HepG2 (cell line): ENCODE measurements around the gene LIME1. TPM values are rescaled to one million over a fixed set of nuclear protein-coding genes. Genes with fewer than 3 reads are reported as not detected.

Experiments
- ADNP ChIP-seq: sonication (generic); formaldehyde crosslinking; IDR thresholded peaks from 2 replicates; pipeline ENCODE4 v1.4.0; 2020; ENCODE audit warnings: missing genetic modification reagents
- ATAD3A ChIP-seq: sonication (generic); formaldehyde crosslinking; IDR thresholded peaks from 2 replicates; pipeline ENCODE4 v1.4.0; 2020; ENCODE audit warnings: missing genetic modification reagents
- CREB1 ChIP-seq, 2 experiments: fragments of 450-650 bp in 1 of 2; IDR thresholded peaks; 2 replicates each; pipeline ENCODE4 v1.6.1; 2016 to 2017; ENCODE audit warnings: control low read depth in 1 of 2, mild to moderate bottlenecking in 1 of 2, missing compliant biosample characterization in 1 of 2, missing genetic modification characterization in 1 of 2
- EP300 ChIP-seq, 3 experiments: sonication (generic) in 1 of 3; formaldehyde crosslinking in 1 of 3; IDR thresholded peaks; 2 replicates each; pipeline versions ENCODE4 v1.5.1 to v1.6.1; 2011 to 2020; ENCODE audit warnings: low read depth in 2 of 3, low read length in 2 of 3, borderline replicate concordance in 1 of 3, improper control_type of control experiment in 1 of 3, mild to moderate bottlenecking in 1 of 3, missing genetic modification reagents in 1 of 3, moderate library complexity in 1 of 3
- FIP1L1 ChIP-seq: fragments of 200-400 bp; formaldehyde crosslinking; IDR thresholded peaks from 2 replicates; pipeline ENCODE4 v1.6.1; 2018; ENCODE audit warnings: low read depth, mild to moderate bottlenecking, low read length, moderate library complexity, borderline replicate concordance; ENCODE audit not compliant: insufficient read depth
- FOXA3 ChIP-seq: IDR thresholded peaks from 2 replicates; pipeline ENCODE4 v1.6.1; 2016; ENCODE audit warnings: missing genetic modification reagents, missing compliant biosample characterization
- HCFC1 ChIP-seq: fragments of 150-350 bp; IDR thresholded peaks from 2 replicates; pipeline ENCODE4 v1.6.1; 2014; ENCODE audit warnings: low read depth, low read length
- HMGA1 ChIP-seq: sonication (generic); formaldehyde crosslinking; conservative IDR thresholded peaks from 2 replicates; pipeline ENCODE4 v1.4.0; 2020; ENCODE audit warnings: missing genetic modification reagents
- KDM4B ChIP-seq: sonication (generic); formaldehyde crosslinking; IDR thresholded peaks from 2 replicates; pipeline ENCODE4 v1.4.0; 2020; ENCODE audit warnings: missing genetic modification reagents
- KDM5A ChIP-seq: fragments of 200-600 bp; sonication (generic); IDR thresholded peaks from 2 replicates; pipeline ENCODE4 v1.7.0; 2018; ENCODE audit warnings: antibody characterized with exemption, mild to moderate bottlenecking, low read length, borderline replicate concordance
- MYNN ChIP-seq: sonication (generic); formaldehyde crosslinking; IDR thresholded peaks from 2 replicates; pipeline ENCODE4 v1.4.0; 2020; ENCODE audit warnings: mild to moderate bottlenecking, low read depth, missing genetic modification reagents
- NCOR1 ChIP-seq: fragments of 200-600 bp; sonication (generic); IDR thresholded peaks from 2 replicates; pipeline ENCODE4 v1.7.0; 2017; ENCODE audit warnings: antibody characterized with exemption, low read length, borderline replicate concordance
- NFKB2 ChIP-seq: sonication (generic); formaldehyde crosslinking; IDR thresholded peaks from 2 replicates; pipeline ENCODE4 v1.4.0; 2020; ENCODE audit warnings: missing genetic modification reagents, borderline replicate concordance
- ONECUT2 ChIP-seq: sonication (generic); formaldehyde crosslinking; IDR thresholded peaks from 2 replicates; pipeline ENCODE4 v1.4.0; 2020; ENCODE audit warnings: missing genetic modification reagents
- PHF5A ChIP-seq: IDR thresholded peaks from one replicate; pipeline ENCODE4 v1.6.1; 2018; ENCODE audit warnings: low read depth, missing genetic modification reagents; ENCODE audit not compliant: unreplicated experiment
- RBAK ChIP-seq: sonication (generic); formaldehyde crosslinking; IDR thresholded peaks from 2 replicates; pipeline ENCODE4 v1.5.1; 2020; ENCODE audit warnings: mild to moderate bottlenecking, missing genetic modification reagents
- REL ChIP-seq: sonication (generic); formaldehyde crosslinking; conservative IDR thresholded peaks from 2 replicates; pipeline ENCODE4 v1.8.0; 2022; ENCODE audit warnings: mild to moderate bottlenecking, missing genetic modification reagents, moderate library complexity
- SCMH1 ChIP-seq: sonication (generic); formaldehyde crosslinking; IDR thresholded peaks from 2 replicates; pipeline ENCODE4 v1.9.0; 2021; ENCODE audit warnings: missing genetic modification reagents, mild to moderate bottlenecking, borderline replicate concordance
- SRF ChIP-seq: IDR thresholded peaks from 2 replicates; pipeline ENCODE4 v1.6.1; 2011; ENCODE audit warnings: mild to moderate bottlenecking, low read depth, low read length, moderate library complexity
- STAG1 ChIP-seq: sonication (generic); formaldehyde crosslinking; IDR thresholded peaks from 2 replicates; pipeline ENCODE4 v1.4.0; 2020; ENCODE audit warnings: missing genetic modification reagents
- STAT5B ChIP-seq: sonication (generic); formaldehyde crosslinking; IDR thresholded peaks from 2 replicates; pipeline ENCODE4 v1.4.0; 2020; ENCODE audit warnings: missing genetic modification reagents
- SUZ12 ChIP-seq: fragments of 150-350 bp; IDR thresholded peaks from 2 replicates; pipeline ENCODE4 v1.6.1; 2014; ENCODE audit warnings: low read depth, low read length
- ZNF441 ChIP-seq: sonication (generic); formaldehyde crosslinking; IDR thresholded peaks from 2 replicates; pipeline ENCODE4 v1.7.0; 2021; ENCODE audit warnings: missing genetic modification reagents, borderline replicate concordance
- ZNF451 ChIP-seq: sonication (generic); formaldehyde crosslinking; IDR thresholded peaks from 2 replicates; pipeline ENCODE4 v1.5.0; 2020; ENCODE audit warnings: mild to moderate bottlenecking, missing genetic modification reagents
- ZNF589 ChIP-seq: sonication (generic); formaldehyde crosslinking; conservative IDR thresholded peaks from 2 replicates; pipeline ENCODE4 v1.8.0; 2022; ENCODE audit warnings: mild to moderate bottlenecking, moderate library complexity, missing genetic modification reagents
- ZNF672 ChIP-seq: sonication (generic); formaldehyde crosslinking; IDR thresholded peaks from 2 replicates; pipeline ENCODE4 v1.8.1; 2022; ENCODE audit warnings: missing genetic modification reagents
- ZNF7 ChIP-seq: IDR thresholded peaks from 2 replicates; pipeline ENCODE4 v1.6.1; 2016; ENCODE audit warnings: missing biosample characterization, missing genetic modification reagents
- ZSCAN25 ChIP-seq: sonication (generic); formaldehyde crosslinking; IDR thresholded peaks from 2 replicates; pipeline ENCODE4 v1.8.0; 2022; ENCODE audit warnings: mild to moderate bottlenecking, missing genetic modification reagents
- polyA plus RNA-seq, 8 experiments: library from polyadenylated mRNA; depleted of rRNA in 3 of 8; stranded (reverse) in 7 of 8; unstranded in 1 of 8; fragments of >200 nt; fragmentation: Illumina TruSeq in 4 of 8; extraction: Trizol in 4 of 8; gene quantifications; 2 replicates each; pipeline versions ENCODE4 v1.2.1 to v1.2.3, GENCODE V29; 2011 to 2016; ENCODE audit warnings: low read depth in 4 of 8, missing spikeins in 1 of 8, mixed read lengths in 1 of 8; ENCODE audit not compliant: insufficient read depth in 1 of 8
- total RNA-seq, 5 experiments: library from RNA; depleted of rRNA; stranded (reverse); fragments of >200 nt; fragmentation: Illumina TruSeq; extraction: Trizol; gene quantifications; 2 replicates each; pipeline ENCODE4 v1.2.3, GENCODE V29; 2016; ENCODE audit warnings: low read depth in 1 of 5
- TF ChIP-seq, protein P1 (sequence below): sonication (generic); formaldehyde crosslinking; IDR thresholded peaks from 2 replicates; pipeline ENCODE4 v1.5.0; 2020; ENCODE audit warnings: missing genetic modification reagents, mild to moderate bottlenecking, borderline replicate concordance
- TF ChIP-seq, protein P2 (sequence below): sonication (generic); formaldehyde crosslinking; conservative IDR thresholded peaks from 2 replicates; pipeline ENCODE4 v1.4.0; 2020; ENCODE audit warnings: missing genetic modification reagents

LIME1 gene
- total and polyA plus RNA-seq, 2 of the 13 experiments (the other 11 are each of a cell fraction or from before 2014, with no cell fraction given): 13.0 to 61.5 TPM

DNA sequence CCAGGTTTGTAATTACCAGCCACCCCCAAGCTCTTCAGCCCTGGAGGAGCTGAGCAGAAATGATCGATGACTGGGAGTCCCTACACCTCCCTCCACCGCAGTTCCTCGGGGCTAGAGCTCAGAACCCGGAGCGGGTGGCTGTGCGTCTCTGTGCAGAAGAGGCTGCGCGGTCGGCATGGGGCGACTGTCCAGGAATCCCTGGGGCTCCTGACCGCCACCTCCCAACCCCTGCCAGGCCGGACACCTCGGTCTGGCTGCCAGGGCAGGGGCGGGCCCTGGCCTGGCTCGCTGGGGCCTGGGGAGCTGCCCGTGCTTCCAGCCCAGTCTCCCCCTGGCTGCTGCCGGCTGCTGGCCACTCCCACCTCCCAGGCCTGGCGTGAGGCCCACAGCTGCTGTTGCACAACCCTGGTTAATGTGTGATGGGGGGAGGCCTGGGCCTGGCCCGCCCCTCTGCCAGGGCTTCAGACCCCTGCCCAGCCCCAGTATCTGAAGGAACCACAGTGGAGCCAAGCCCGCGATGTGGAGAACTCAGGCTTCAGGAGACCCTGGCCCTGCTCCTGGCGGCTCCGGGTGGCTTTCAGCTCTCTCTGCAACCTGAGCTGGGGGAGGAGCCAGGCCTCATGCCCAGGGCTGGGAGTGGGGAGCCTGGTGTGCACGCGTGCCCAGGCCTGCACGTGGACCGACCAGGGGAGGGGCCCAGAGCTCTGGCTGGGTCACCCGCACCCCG, 4.3 kb downstream of the LIME1 start (continued):
- TF ChIP-seq, protein P1, sequence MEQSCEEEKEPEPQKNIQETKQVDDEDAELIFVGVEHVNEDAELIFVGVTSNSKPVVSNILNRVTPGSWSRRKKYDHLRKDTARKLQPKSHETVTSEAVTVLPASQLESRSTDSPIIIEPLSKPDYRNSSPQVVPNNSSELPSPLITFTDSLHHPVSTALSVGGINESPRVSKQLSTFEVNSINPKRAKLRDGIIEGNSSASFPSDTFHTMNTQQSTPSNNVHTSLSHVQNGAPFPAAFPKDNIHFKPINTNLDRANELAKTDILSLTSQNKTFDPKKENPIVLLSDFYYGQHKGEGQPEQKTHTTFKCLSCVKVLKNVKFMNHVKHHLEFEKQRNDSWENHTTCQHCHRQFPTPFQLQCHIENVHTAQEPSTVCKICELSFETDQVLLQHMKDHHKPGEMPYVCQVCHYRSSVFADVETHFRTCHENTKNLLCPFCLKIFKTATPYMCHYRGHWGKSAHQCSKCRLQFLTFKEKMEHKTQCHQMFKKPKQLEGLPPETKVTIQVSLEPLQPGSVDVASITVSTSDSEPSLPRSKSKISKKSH (CRISPR knock-in tag): no peak; the same call in 1 of the 2 replicates
- TF ChIP-seq STAG1 (CRISPR knock-in tag) (peak; percentile 54), FIP1L1 (peak; percentile 94), NCOR1 (peak; percentile 83), NFKB2 (peak; percentile 94), ONECUT2 (CRISPR knock-in tag) (no peak), HMGA1 (CRISPR knock-in tag) (no peak), CREB1 (IDR thresholded peaks at IDR 0.05) (no peak), CREB1 (CRISPR knock-in tag; IDR thresholded peaks at IDR 0.05) (no peak), FOXA3 (CRISPR knock-in tag) (peak; percentile 87), ZSCAN25 (CRISPR knock-in tag) (peak; percentile 91; the same call in 1 of the 2 replicates), ATAD3A (no peak), RBAK (CRISPR knock-in tag) (no peak), ADNP (CRISPR knock-in tag) (no peak), SCMH1 (CRISPR knock-in tag) (no peak), SRF (no peak), REL (CRISPR knock-in tag) (no peak), KDM5A (peak; percentile 35; the same call in 1 of the 2 replicates), ZNF441 (peak; percentile 68; the same call in 1 of the 2 replicates), ZNF672 (CRISPR knock-in tag) (no peak), KDM4B (peak; percentile 97), ZNF589 (CRISPR knock-in tag) (no peak), PHF5A (CRISPR knock-in tag) (peak; percentile 79), STAT5B (CRISPR knock-in tag) (peak; percentile 75; the same call in 1 of the 2 replicates), ZNF7 (CRISPR knock-in tag) (no peak; the same call in 1 of the 2 replicates), ZNF451 (CRISPR knock-in tag) (peak; percentile 98), HCFC1 (no peak), SUZ12 (no peak), MYNN (CRISPR knock-in tag) (no peak), EP300 (IDR thresholded peaks at IDR 0.05; ENCODE audit: low read depth in 2 of 2, low read length in 2 of 2) (peak; percentile 77 to 79; a peak in 3 of 4 replicates), EP300 (CRISPR knock-in tag; IDR thresholded peaks at IDR 0.05; ENCODE audit: borderline replicate concordance) (peak; percentile 79)
- TF ChIP-seq, protein P2, sequence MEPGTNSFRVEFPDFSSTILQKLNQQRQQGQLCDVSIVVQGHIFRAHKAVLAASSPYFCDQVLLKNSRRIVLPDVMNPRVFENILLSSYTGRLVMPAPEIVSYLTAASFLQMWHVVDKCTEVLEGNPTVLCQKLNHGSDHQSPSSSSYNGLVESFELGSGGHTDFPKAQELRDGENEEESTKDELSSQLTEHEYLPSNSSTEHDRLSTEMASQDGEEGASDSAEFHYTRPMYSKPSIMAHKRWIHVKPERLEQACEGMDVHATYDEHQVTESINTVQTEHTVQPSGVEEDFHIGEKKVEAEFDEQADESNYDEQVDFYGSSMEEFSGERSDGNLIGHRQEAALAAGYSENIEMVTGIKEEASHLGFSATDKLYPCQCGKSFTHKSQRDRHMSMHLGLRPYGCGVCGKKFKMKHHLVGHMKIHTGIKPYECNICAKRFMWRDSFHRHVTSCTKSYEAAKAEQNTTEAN (CRISPR knock-in tag): peak; percentile 96
